Smooth muscle cell (in vitro differentiated cells): Measurements from ENCODE around the gene DBNDD1. TPM values are rescaled to one million over a fixed set of nuclear protein-coding genes. Genes with fewer than 3 reads are reported as not detected.

ENCODE experiments used
- DNase-seq: peaks from one replicate; lab custom pipeline; 2025; ENCODE audit not compliant: unreplicated experiment; lab: John Stamatoyannopoulos, UW
- H2AFZ ChIP-seq: fragments of 200-600 bp; sonication (generic); 2 replicates; pipeline ENCODE4 v1.6.0; 2016; ENCODE audit warnings: antibody characterized with exemption, low read depth, mild to moderate bottlenecking
- H3F3A ChIP-seq: fragments of 200-600 bp; sonication (generic); 2 replicates; pipeline ENCODE4 v1.6.0; 2017; ENCODE audit warnings: antibody characterized with exemption, low read depth
- H3K27ac ChIP-seq: fragments of 200-600 bp; sonication (generic); 2 replicates; pipeline ENCODE4 v1.5.1; 2016; ENCODE audit warnings: low read depth, mild to moderate bottlenecking
- H3K27me3 ChIP-seq: fragments of 200-600 bp; sonication (generic); 2 replicates; pipeline ENCODE4 v1.6.1; 2016; ENCODE audit warnings: low read depth, mild to moderate bottlenecking
- H3K36me3 ChIP-seq: fragments of 200-600 bp; sonication (generic); 2 replicates; pipeline ENCODE4 v1.5.1; 2016; ENCODE audit warnings: low read depth
- H3K4me1 ChIP-seq: fragments of 200-600 bp; sonication (generic); 2 replicates; pipeline ENCODE4 v1.5.1; 2016; ENCODE audit warnings: low read depth
- H3K4me2 ChIP-seq: fragments of 200-600 bp; sonication (generic); 2 replicates; pipeline ENCODE4 v1.6.0; 2016; ENCODE audit warnings: mild to moderate bottlenecking
- H3K4me3 ChIP-seq: fragments of 200-600 bp; sonication (generic); 2 replicates; pipeline ENCODE4 v1.5.1; 2016; ENCODE audit warnings: mild to moderate bottlenecking
- H3K79me2 ChIP-seq: fragments of 200-600 bp; sonication (generic); 2 replicates; pipeline ENCODE4 v1.6.0; 2016; ENCODE audit warnings: low read depth, mild to moderate bottlenecking
- H3K9ac ChIP-seq: fragments of 200-600 bp; sonication (generic); 2 replicates; pipeline ENCODE4 v1.6.0; 2016; ENCODE audit warnings: low read depth
- H3K9me3 ChIP-seq: fragments of 200-600 bp; sonication (generic); replicated peaks from 2 replicates; pipeline ENCODE4 v1.5.1; 2016; ENCODE audit warnings: low read depth
- H4K20me1 ChIP-seq: fragments of 200-600 bp; sonication (generic); 2 replicates; pipeline ENCODE4 v1.6.0; 2016; ENCODE audit warnings: low read depth
- WGBS: methylation state at CpG from one replicate; pipeline ENCODE4 v1.1.7; 2016; ENCODE audit warnings: low lambda C conversion rate; 5-methylcytosine and 5-hydroxymethylcytosine counted together
- polyA plus RNA-seq: library from polyadenylated mRNA; unstranded; fragments of >200 nt; fragmentation: Nextera tagmentation; extraction: Ambion mirVana; gene quantifications from 2 replicates; pipeline ENCODE4 v1.2.1, GENCODE V29; 2016
- total RNA-seq: library from RNA; depleted of rRNA; stranded (reverse); fragments of >200 nt; gene quantifications from 2 replicates; pipeline ENCODE4 v1.2.3, GENCODE V29; 2014
- TF ChIP-seq, protein P1 (sequence below): fragments of 200-600 bp; sonication (generic); IDR thresholded peaks from 2 replicates; pipeline ENCODE4 v1.5.1; 2017; ENCODE audit warnings: borderline replicate concordance, mild to moderate bottlenecking, antibody characterized with exemption; ENCODE audit not compliant: insufficient read depth, poor library complexity, severe bottlenecking

DBNDD1 gene
- total and polyA plus RNA-seq, 2 experiments from 2014 or later, result 3.3 to 3.8 TPM

DNA sequence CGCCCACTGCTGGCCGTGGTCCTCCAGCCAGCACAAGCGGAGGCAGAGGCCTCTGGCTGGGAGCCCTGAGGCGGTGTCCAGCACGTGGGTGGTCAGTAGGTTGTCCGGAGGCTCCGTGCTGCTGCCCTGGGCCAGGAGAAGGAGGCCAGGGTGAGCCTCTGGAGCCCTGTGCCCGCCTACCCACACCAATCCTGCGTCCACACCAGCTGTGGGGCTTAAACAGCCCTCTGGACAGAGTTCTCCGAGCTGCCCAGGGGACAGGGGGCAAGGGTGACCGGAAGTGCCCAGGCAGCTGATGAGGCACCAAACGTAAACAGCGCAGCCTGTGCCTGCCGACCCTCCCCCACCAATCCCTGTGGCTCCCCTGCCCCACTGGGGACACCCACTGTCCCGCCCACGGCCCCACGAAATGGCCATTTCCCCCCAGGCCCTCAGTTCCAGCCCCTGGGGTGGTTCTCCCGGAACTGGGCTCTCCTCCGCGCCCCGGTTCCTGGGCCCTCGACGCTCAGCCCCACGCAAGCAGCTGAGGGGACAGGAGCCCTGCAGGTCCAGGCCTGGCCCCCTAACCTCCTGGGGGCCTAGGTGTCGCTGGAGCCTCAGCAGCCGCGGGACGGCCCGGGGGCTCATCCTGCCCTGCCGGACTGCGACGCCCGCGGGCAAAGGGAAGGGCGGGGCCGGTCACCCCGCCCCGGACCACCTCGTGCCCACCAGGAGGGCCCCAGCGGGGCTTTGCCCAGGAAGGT, 27.9 kb upstream of the DBNDD1 start:
- Histone ChIP-seq H3K27me3 (no peaks in the 10 kb centered on the region), H3K9me3 (no peaks in the 10 kb centered on the region), H3K36me3 (no peaks in the 10 kb centered on the region), H4K20me1 (no peaks in the 10 kb centered on the region), H3K4me1 (peaks cover 9% of the 10 kb centered on the region), H3K27ac (no peak overlapping the region), H2AFZ (peak overlapping the region; percentile 51), H3K4me2 (peak overlapping the region; percentile 84), H3K9ac (no peak overlapping the region), H3K79me2 (no peaks in the 10 kb centered on the region), H3K4me3 (peak overlapping the region; percentile 39), H3F3A (no peaks in the 10 kb centered on the region)
- TF ChIP-seq, protein P1, sequence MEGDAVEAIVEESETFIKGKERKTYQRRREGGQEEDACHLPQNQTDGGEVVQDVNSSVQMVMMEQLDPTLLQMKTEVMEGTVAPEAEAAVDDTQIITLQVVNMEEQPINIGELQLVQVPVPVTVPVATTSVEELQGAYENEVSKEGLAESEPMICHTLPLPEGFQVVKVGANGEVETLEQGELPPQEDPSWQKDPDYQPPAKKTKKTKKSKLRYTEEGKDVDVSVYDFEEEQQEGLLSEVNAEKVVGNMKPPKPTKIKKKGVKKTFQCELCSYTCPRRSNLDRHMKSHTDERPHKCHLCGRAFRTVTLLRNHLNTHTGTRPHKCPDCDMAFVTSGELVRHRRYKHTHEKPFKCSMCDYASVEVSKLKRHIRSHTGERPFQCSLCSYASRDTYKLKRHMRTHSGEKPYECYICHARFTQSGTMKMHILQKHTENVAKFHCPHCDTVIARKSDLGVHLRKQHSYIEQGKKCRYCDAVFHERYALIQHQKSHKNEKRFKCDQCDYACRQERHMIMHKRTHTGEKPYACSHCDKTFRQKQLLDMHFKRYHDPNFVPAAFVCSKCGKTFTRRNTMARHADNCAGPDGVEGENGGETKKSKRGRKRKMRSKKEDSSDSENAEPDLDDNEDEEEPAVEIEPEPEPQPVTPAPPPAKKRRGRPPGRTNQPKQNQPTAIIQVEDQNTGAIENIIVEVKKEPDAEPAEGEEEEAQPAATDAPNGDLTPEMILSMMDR, result no peak
- no peak for DNase-seq
- WGBS, result 10% methylated on average over 28 of the region's 40 CpGs

DNA sequence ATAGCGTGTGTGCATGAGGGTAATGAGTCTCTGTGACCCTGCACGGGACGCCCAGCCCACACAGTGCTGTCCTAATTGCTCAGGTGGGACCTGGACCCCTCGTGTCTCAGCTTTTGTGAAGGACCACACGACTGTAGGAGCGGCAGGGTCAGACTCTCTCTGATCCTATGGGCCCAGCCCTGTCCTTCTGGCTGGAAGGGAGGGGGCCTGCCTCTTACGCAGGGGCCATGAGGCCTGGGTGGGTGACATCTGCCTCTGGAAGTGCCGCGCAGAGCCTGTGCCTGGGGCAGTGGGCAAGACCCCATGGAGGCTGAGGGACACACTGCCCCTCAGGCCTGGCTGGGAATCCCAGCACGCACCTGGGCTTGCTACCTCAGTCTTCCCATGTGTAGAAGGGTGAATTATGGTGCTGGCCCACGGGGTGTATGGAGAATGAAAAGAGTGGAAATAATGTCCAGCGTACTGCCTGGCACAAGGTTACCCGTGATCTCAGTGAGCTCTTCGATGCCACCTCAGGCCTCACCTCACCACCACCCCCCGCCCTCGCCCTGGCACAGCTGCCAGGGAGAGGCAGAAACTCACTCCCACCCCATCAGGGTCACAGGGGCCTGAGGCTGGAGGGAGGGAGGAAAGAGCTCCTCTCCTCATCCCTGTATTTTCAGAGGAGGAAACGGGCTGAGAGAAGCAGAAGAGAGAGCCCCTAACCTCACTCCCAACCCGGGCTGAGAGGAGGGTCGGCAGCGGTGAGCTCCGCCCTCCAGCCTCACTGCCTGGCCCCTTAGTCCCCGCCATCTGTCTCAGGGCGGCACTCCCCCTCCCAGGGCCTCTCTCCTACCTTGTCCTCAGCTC, 27.1 kb upstream of the DBNDD1 start:
- 70% methylated on average over 22 of the region's 23 CpGs for WGBS
- Histone ChIP-seq H3K4me1 (peaks cover 9% of the 10 kb centered on the region), H2AFZ (peak overlapping the region; percentile 51), H4K20me1 (no peaks in the 10 kb centered on the region), H3K79me2 (no peaks in the 10 kb centered on the region), H3K4me2 (peak overlapping the region; percentile 84), H3K4me3 (peak overlapping the region; percentile 39), H3F3A (no peaks in the 10 kb centered on the region), H3K27ac (no peak overlapping the region), H3K9me3 (no peaks in the 10 kb centered on the region), H3K36me3 (no peaks in the 10 kb centered on the region), H3K9ac (no peak overlapping the region), H3K27me3 (no peaks in the 10 kb centered on the region)
- TF ChIP-seq, protein P1, result no peak
- no peak for DNase-seq

GRCh38 chr16:90044111-90044551, 24.9 kb upstream of the DBNDD1 start:
- H3K4me2 ChIP-seq, result no peak overlapping the region
- no peak for DNase-seq
- H3K4me1 ChIP-seq, result peaks cover 9% of the 10 kb centered on the region
- no peaks in the 10 kb centered on the region for H3K27me3 ChIP-seq
- H3K36me3 ChIP-seq, result no peaks in the 10 kb centered on the region
- H3F3A ChIP-seq, result no peaks in the 10 kb centered on the region
- H3K9me3 ChIP-seq, result no peaks in the 10 kb centered on the region
- TF ChIP-seq, protein P1, result no peak
- H3K9ac ChIP-seq, result no peak overlapping the region
- no peaks in the 10 kb centered on the region for H3K79me2 ChIP-seq
- H3K4me3 ChIP-seq, result no peak overlapping the region
- no peaks in the 10 kb centered on the region for H4K20me1 ChIP-seq
- H3K27ac ChIP-seq, result no peak overlapping the region
- WGBS, result 84% methylated on average over 7 of the region's 7 CpGs
- H2AFZ ChIP-seq, result no peak overlapping the region
